Activated effector memory CD4-positive, alpha-beta T cell treated with Interleukin-2 at 50 U/mL for 16 hours (primary cell): Measurements from ENCODE around the gene CDK9.
"Not testable (repeated sequence)": the region's sequence is repeated elsewhere in the genome, so short reads cannot be mapped to it uniquely, and the experiment has no call there.

Experiments used
- DNase-seq: peaks from one replicate; pipeline ENCODE4 v3.0.0-alpha.2; 2020

Gene CDK9

GRCh38 chr9:127785933-127786772 lies at the start of gene CDK9:
Gene CDK9 (plus strand): TSS chr9:127786034. CDS start chr9:127786149, 115 bp downstream.
- DNase-seq: peak; percentile 92

- no peak for DNase-seq
These were observed 47.2 kb upstream of the CDK9 start for GRCh38 chr9:127738666-127739065.

- no peak for DNase-seq
These were observed 46.1 kb upstream of the CDK9 start for GRCh38 chr9:127739614-127740330.

- no peak for DNase-seq
These were observed 43.9 kb upstream of the CDK9 start for GRCh38 chr9:127741831-127742434.

GRCh38 chr9:127742435-127743088 lies 43.3 kb upstream of the CDK9 start:
- no peak for DNase-seq

GRCh38 chr9:127744398-127745110 lies 41.3 kb upstream of the CDK9 start:
- no peak for DNase-seq

- DNase-seq: no peak
These were observed 38.8 kb upstream of the CDK9 start for GRCh38 chr9:127746959-127747569.

GRCh38 chr9:127749090-127749787 lies 36.6 kb upstream of the CDK9 start:
- DNase-seq: no peak

- DNase-seq: no peak
These were observed 34.4 kb upstream of the CDK9 start for GRCh38 chr9:127751269-127752054.

- DNase-seq: no peak
These were observed 32.7 kb upstream of the CDK9 start for GRCh38 chr9:127753148-127753547.

- no peak for DNase-seq
These were observed 32.2 kb upstream of the CDK9 start for GRCh38 chr9:127753622-127754021.

- DNase-seq: no peak
These were observed 31.5 kb upstream of the CDK9 start for GRCh38 chr9:127754099-127755060.

- DNase-seq: no peak
These were observed 30.5 kb upstream of the CDK9 start for GRCh38 chr9:127755061-127756060.

- no peak for DNase-seq
These were observed 29.6 kb upstream of the CDK9 start for GRCh38 chr9:127756233-127756632.

GRCh38 chr9:127756776-127757175 lies 29.1 kb upstream of the CDK9 start:
- not testable (repeated sequence) for DNase-seq

- DNase-seq: no peak
These were observed 27.0 kb upstream of the CDK9 start for GRCh38 chr9:127758843-127759242.

GRCh38 chr9:127761061-127761460 lies 24.8 kb upstream of the CDK9 start:
- no peak for DNase-seq

GRCh38 chr9:127761491-127761956 lies 24.3 kb upstream of the CDK9 start:
- DNase-seq: no peak
